HepG2 (cell line): ENCODE results near the gene ATRN. TPM values are rescaled to one million over a fixed set of nuclear protein-coding genes. Genes with fewer than 3 reads are reported as not detected.

ENCODE experiments used
- KLF13 ChIP-seq: sonication (generic); formaldehyde crosslinking; IDR thresholded peaks from 2 replicates; pipeline ENCODE4 v1.4.0; 2020; ENCODE audit warnings: mild to moderate bottlenecking, missing genetic modification reagents
- ZNF225 ChIP-seq: sonication (generic); formaldehyde crosslinking; IDR thresholded peaks from 2 replicates; pipeline ENCODE4 v1.4.0; 2020; ENCODE audit warnings: mild to moderate bottlenecking, missing genetic modification reagents
- polyA plus RNA-seq, 8 experiments: library from polyadenylated mRNA; depleted of rRNA in 3 of 8; stranded (reverse) in 7 of 8; unstranded in 1 of 8; fragments of >200 nt; fragmentation: Illumina TruSeq in 4 of 8; extraction: Trizol in 4 of 8; gene quantifications; 2 replicates each; pipeline versions ENCODE4 v1.2.1 to v1.2.3, GENCODE V29; 2011 to 2016; ENCODE audit warnings: low read depth in 4 of 8, missing spikeins in 1 of 8, mixed read lengths in 1 of 8; ENCODE audit not compliant: insufficient read depth in 1 of 8
- total RNA-seq, 5 experiments: library from RNA; depleted of rRNA; stranded (reverse); fragments of >200 nt; fragmentation: Illumina TruSeq; extraction: Trizol; gene quantifications; 2 replicates each; pipeline ENCODE4 v1.2.3, GENCODE V29; 2016; ENCODE audit warnings: low read depth in 1 of 5
- TF ChIP-seq, protein P1 (sequence below): sonication (generic); formaldehyde crosslinking; IDR thresholded peaks from 2 replicates; pipeline ENCODE4 v1.5.1; 2020; ENCODE audit warnings: mild to moderate bottlenecking, missing genetic modification reagents, moderate library complexity
- TF ChIP-seq, protein P2 (sequence below): sonication (generic); formaldehyde crosslinking; IDR thresholded peaks from 2 replicates; pipeline ENCODE4 v1.5.0; 2020; ENCODE audit warnings: mild to moderate bottlenecking, missing genetic modification reagents, borderline replicate concordance

Gene ATRN
- total and polyA plus RNA-seq, 2 of the 13 experiments (the other 11 are each of a cell fraction or from before 2014, with no cell fraction given) = 44.2 to 81.1 TPM

DNA sequence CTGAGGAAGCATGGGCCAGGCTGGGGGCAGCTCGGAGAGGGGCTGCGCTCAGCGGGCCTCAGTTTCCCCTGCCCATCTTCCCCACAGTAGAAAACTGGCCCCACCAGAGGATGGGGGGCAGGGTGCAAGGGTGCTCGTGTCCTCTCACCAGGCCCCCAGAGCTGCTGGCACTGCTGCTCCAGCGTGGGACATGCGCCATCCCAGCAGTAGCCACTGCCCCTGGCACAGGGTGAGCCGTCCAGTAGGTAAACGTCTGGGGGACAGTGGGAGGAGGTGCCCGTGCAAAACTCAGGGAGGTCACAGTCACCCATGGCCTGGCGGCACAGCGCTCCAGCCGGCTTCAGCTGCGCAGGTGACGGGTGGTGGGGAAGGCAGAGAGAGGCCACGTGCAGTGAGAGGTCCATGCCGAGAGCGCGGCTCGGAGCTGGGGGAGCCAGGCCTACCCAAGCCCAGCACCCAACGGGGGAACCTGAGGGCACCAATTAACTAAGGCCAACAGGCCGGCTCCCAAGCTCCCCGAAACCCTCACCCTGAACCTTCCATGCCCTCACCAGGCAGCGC, 201.2 kb downstream of the ATRN start (continued):
- TF ChIP-seq, protein P1, sequence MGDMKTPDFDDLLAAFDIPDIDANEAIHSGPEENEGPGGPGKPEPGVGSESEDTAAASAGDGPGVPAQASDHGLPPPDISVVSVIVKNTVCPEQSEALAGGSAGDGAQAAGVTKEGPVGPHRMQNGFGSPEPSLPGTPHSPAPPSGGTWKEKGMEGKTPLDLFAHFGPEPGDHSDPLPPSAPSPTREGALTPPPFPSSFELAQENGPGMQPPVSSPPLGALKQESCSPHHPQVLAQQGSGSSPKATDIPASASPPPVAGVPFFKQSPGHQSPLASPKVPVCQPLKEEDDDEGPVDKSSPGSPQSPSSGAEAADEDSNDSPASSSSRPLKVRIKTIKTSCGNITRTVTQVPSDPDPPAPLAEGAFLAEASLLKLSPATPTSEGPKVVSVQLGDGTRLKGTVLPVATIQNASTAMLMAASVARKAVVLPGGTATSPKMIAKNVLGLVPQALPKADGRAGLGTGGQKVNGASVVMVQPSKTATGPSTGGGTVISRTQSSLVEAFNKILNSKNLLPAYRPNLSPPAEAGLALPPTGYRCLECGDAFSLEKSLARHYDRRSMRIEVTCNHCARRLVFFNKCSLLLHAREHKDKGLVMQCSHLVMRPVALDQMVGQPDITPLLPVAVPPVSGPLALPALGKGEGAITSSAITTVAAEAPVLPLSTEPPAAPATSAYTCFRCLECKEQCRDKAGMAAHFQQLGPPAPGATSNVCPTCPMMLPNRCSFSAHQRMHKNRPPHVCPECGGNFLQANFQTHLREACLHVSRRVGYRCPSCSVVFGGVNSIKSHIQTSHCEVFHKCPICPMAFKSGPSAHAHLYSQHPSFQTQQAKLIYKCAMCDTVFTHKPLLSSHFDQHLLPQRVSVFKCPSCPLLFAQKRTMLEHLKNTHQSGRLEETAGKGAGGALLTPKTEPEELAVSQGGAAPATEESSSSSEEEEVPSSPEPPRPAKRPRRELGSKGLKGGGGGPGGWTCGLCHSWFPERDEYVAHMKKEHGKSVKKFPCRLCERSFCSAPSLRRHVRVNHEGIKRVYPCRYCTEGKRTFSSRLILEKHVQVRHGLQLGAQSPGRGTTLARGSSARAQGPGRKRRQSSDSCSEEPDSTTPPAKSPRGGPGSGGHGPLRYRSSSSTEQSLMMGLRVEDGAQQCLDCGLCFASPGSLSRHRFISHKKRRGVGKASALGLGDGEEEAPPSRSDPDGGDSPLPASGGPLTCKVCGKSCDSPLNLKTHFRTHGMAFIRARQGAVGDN (CRISPR knock-in tag) = peak; percentile 36; the same call in 1 of the 2 replicates
- TF ChIP-seq KLF13 (0 out of 2 replicates have a peak, but pooled peaks have one; percentile 59), ZNF225 (CRISPR knock-in tag) (peak; percentile 33; the same call in 1 of the 2 replicates)
- TF ChIP-seq, protein P2, sequence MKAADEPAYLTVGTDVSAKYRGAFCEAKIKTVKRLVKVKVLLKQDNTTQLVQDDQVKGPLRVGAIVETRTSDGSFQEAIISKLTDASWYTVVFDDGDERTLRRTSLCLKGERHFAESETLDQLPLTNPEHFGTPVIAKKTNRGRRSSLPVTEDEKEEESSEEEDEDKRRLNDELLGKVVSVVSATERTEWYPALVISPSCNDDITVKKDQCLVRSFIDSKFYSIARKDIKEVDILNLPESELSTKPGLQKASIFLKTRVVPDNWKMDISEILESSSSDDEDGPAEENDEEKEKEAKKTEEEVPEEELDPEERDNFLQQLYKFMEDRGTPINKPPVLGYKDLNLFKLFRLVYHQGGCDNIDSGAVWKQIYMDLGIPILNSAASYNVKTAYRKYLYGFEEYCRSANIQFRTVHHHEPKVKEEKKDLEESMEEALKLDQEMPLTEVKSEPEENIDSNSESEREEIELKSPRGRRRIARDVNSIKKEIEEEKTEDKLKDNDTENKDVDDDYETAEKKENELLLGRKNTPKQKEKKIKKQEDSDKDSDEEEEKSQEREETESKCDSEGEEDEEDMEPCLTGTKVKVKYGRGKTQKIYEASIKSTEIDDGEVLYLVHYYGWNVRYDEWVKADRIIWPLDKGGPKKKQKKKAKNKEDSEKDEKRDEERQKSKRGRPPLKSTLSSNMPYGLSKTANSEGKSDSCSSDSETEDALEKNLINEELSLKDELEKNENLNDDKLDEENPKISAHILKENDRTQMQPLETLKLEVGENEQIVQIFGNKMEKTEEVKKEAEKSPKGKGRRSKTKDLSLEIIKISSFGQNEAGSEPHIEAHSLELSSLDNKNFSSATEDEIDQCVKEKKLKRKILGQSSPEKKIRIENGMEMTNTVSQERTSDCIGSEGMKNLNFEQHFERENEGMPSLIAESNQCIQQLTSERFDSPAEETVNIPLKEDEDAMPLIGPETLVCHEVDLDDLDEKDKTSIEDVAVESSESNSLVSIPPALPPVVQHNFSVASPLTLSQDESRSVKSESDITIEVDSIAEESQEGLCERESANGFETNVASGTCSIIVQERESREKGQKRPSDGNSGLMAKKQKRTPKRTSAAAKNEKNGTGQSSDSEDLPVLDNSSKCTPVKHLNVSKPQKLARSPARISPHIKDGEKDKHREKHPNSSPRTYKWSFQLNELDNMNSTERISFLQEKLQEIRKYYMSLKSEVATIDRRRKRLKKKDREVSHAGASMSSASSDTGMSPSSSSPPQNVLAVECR = peak; percentile 29; the same call in 1 of the 2 replicates
